ENCODE data around the gene BMPR1B.
A peak's percentile ranks its signal among the peaks of the same experiment; 100 is the strongest.

The BMPR1B gene

GRCh38 chr4:95093936-95094929 lies 336.5 kb downstream of the BMPR1B start:
- TF ChIP-seq CTCF (IDR thresholded peaks at IDR 0.05) = no peak

- TF ChIP-seq CTCF (IDR thresholded peaks at IDR 0.05) = peak; percentile 77
These were observed 337.7 kb downstream of the BMPR1B start for GRCh38 chr4:95095348-95095974.

GRCh38 chr4:95102162-95102790 lies 344.5 kb downstream of the BMPR1B start:
- TF ChIP-seq CTCF (IDR thresholded peaks at IDR 0.05) = peak; percentile 38; the same call in 1 of the 2 replicates

- TF ChIP-seq CTCF (IDR thresholded peaks at IDR 0.05) = no peak
These were observed 347.4 kb downstream of the BMPR1B start for GRCh38 chr4:95105112-95105511.

GRCh38 chr4:95105983-95106382 lies 348.2 kb downstream of the BMPR1B start:
- no peak for TF ChIP-seq CTCF (IDR thresholded peaks at IDR 0.05)

- no peak for TF ChIP-seq CTCF (IDR thresholded peaks at IDR 0.05)
These were observed 348.7 kb downstream of the BMPR1B start for GRCh38 chr4:95106408-95106928.

- no peak for TF ChIP-seq CTCF (IDR thresholded peaks at IDR 0.05)
These were observed 349.2 kb downstream of the BMPR1B start for GRCh38 chr4:95107004-95107403.

Measured in LNCAP (cell line).